Type B pancreatic cell (in vitro differentiated cells): Measurements from ENCODE around the gene TMX3. TPM values are rescaled to one million over a fixed set of nuclear protein-coding genes. Genes with fewer than 3 reads are reported as not detected.
A peak's percentile ranks its signal among the peaks of the same experiment; 100 is the strongest.

Experiments
- DNase-seq: peaks from one replicate; pipeline ENCODE4 v3.0.0; 2021; ENCODE audit warnings: mixed read lengths; ENCODE audit not compliant: unreplicated experiment; ENCODE audit errors: extremely low spot score
- H3K27ac Mint-ChIP-seq: 2 replicates; pipeline ENCODE4 v1.8.0; 2021; ENCODE audit warnings: mild to moderate bottlenecking, mixed read lengths
- H3K27me3 Mint-ChIP-seq: 2 replicates; pipeline ENCODE4 v1.8.0; 2021; ENCODE audit warnings: mixed read lengths
- H3K36me3 Mint-ChIP-seq: 2 replicates; pipeline ENCODE4 v1.8.0; 2021; ENCODE audit warnings: mixed read lengths
- H3K4me1 Mint-ChIP-seq: one replicate; pipeline ENCODE4 v1.8.0; 2021; ENCODE audit warnings: mixed read lengths; ENCODE audit not compliant: unreplicated experiment
- H3K4me3 Mint-ChIP-seq: 2 replicates; pipeline ENCODE4 v1.8.0; 2021; ENCODE audit warnings: mild to moderate bottlenecking, mixed read lengths
- H3K9me3 Mint-ChIP-seq: 2 replicates; pipeline ENCODE4 v1.8.0; 2021; ENCODE audit warnings: mixed read lengths
- CTCF ChIP-seq: fragments of 200-600 bp; sonication (generic); conservative IDR thresholded peaks from 2 replicates; pipeline ENCODE4 v1.5.0; 2021; ENCODE audit warnings: antibody characterized with exemption, mild to moderate bottlenecking
- total RNA-seq: library from RNA; stranded (reverse); gene quantifications from 2 replicates; pipeline ENCODE4 v1.2.1, GENCODE V29; 2021; ENCODE audit warnings: low replicate concordance

TMX3 gene
- total RNA-seq, 1 donor from 2014 or later = 42.0 TPM

DNA sequence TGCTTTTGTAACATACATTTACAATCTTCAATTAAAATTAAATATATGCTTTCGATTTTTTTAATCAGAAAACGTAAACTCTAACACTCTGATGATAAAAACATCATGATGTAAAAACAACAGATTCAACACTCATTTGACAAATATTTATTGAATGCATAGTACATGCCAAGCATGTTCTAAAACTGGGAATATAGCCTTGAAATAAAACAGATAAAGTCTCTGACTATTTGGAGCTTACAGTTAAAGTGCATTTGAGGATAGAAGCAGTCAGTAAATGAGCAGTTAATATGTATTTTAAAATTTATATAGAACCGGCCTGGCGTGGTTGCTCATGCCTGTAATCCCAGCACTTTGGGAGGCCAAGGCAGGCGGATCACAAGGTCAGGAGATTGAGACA is 47.8 kb downstream of the TMX3 start:
- H3K27me3 Mint-ChIP-seq = peaks cover 5% of the 10 kb centered on the region
- H3K36me3 Mint-ChIP-seq = no peaks in the 10 kb centered on the region
- DNase-seq = no peak
- no peak for TF ChIP-seq CTCF
- H3K4me1 Mint-ChIP-seq = no peaks in the 10 kb centered on the region
- H3K27ac Mint-ChIP-seq = no peak overlapping the region
- no peak overlapping the region for H3K4me3 Mint-ChIP-seq
- no peaks in the 10 kb centered on the region for H3K9me3 Mint-ChIP-seq

DNA sequence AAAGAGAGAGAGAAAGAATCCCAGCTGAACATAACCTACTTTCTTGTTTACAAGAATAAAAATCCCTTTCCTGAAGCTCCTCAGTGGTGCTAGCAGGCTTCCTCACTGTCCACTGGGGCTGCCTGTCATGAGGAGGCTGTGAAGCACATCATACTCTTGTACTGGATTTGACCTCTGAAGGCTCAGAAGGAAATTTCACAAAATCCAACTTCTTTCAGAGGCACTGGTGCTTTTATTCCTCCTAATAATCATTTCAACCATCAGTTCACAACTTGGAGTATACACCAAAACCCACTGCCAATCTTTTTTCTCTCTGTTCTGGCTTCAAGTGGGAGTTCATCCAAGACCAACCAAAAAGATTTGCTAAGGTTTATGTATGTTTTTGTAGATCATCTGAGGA is 48.5 kb downstream of the TMX3 start:
- no peak overlapping the region for H3K4me3 Mint-ChIP-seq
- H3K27ac Mint-ChIP-seq = no peak overlapping the region
- no peak for DNase-seq
- no peaks in the 10 kb centered on the region for H3K36me3 Mint-ChIP-seq
- no peaks in the 10 kb centered on the region for H3K9me3 Mint-ChIP-seq
- TF ChIP-seq CTCF = no peak
- peaks cover 8% of the 10 kb centered on the region for H3K27me3 Mint-ChIP-seq
- H3K4me1 Mint-ChIP-seq = no peaks in the 10 kb centered on the region

DNA sequence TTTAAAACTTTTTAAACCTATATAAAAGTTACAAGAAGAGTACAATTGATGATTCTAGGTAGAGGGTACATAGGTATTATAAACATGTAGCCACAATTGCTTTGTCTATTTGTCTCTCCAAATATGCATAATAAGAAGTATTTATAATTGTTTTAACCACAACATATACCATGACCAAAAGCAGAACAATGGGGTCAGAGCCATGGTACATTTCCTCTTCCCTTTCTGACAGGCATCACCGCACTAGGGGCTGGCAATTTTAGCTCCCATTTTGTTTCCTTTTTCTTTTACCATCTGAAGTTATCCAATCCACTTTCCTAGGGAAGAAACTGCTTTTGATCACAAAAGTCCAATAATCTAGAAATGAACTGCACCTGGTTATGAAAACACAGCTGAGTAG is 49.3 kb downstream of the TMX3 start:
- H3K27ac Mint-ChIP-seq = no peak overlapping the region
- no peak for TF ChIP-seq CTCF
- peaks cover 8% of the 10 kb centered on the region for H3K27me3 Mint-ChIP-seq
- H3K36me3 Mint-ChIP-seq = no peaks in the 10 kb centered on the region
- H3K4me3 Mint-ChIP-seq = no peak overlapping the region
- H3K4me1 Mint-ChIP-seq = no peaks in the 10 kb centered on the region
- DNase-seq = no peak
- no peaks in the 10 kb centered on the region for H3K9me3 Mint-ChIP-seq

DNA sequence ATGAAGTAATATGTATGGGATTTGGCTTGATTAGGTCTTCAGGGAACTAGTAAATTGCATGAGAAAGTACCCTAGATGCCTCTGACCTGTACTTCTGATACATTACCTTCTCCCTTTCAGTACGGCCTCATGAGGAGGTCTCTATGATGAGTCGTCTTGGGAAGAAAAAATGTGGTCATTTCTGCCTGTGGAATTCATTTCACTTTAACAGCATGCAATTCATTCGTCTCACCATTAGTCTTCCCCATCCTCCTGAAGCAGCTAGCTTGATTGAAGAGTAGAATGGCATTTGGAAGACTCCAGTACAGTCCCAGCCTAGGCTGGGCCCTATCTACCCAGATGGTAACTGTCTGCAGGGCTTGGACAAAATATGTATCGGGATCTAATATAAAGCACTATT is 52.2 kb downstream of the TMX3 start:
- Mint-ChIP-seq H3K27ac (no peak overlapping the region), H3K36me3 (no peaks in the 10 kb centered on the region), H3K4me1 (no peaks in the 10 kb centered on the region), H3K27me3 (peaks cover 11% of the 10 kb centered on the region), H3K4me3 (no peak overlapping the region), H3K9me3 (no peaks in the 10 kb centered on the region)
- DNase-seq = no peak
- TF ChIP-seq CTCF = no peak

DNA sequence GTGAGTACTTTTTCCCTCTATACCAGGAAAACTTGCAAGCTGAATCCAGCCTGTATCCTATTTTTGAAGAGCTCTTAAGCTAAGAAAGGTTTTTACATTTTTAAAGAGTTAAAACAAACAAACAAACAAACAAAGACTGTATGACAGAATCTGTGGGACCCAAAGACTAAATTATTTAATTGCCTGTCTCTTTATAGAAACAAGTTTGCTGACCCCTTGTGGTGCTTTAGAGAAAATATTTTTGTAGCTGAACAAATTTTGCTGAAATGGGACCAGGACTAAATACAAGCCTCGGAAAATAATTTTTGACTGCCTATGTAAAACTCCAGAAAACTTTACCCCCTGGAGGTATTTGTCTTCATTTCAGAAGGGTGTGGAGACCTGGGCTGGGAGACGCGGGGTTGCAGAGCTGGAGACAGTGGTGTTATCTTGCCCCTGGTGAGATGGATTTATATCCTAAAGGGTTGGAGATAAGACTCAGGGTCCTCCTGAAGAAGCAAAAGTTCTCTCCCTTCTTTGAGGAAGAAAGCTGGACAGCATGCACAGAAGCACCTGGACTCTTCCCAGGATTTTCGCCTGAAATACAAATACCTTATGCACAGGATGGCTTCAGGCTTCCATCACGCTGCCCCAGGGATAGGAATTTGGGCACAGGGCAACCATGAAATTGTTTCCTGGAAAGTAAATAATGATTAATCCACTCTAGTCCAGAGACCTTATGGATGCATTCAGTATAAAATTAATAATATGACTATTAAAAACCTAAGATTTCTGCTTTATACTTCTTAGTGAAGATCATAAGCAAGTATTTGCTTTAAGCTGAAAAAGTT is 54.3 kb downstream of the TMX3 start:
- no peaks in the 10 kb centered on the region for H3K36me3 Mint-ChIP-seq
- H3K27ac Mint-ChIP-seq = no peak overlapping the region
- no peaks in the 10 kb centered on the region for H3K9me3 Mint-ChIP-seq
- DNase-seq = no peak
- TF ChIP-seq CTCF = peak; percentile 83
- H3K4me3 Mint-ChIP-seq = no peak overlapping the region
- peaks cover 12% of the 10 kb centered on the region for H3K27me3 Mint-ChIP-seq
- no peaks in the 10 kb centered on the region for H3K4me1 Mint-ChIP-seq
